UCSD-AML1 (cell line): ENCODE measurements around the gene IL20RB.

Experiments
- DNase-seq: peaks from one replicate; lab custom pipeline; 2025; ENCODE audit not compliant: unreplicated experiment; lab: John Stamatoyannopoulos, UW

The IL20RB gene

DNA sequence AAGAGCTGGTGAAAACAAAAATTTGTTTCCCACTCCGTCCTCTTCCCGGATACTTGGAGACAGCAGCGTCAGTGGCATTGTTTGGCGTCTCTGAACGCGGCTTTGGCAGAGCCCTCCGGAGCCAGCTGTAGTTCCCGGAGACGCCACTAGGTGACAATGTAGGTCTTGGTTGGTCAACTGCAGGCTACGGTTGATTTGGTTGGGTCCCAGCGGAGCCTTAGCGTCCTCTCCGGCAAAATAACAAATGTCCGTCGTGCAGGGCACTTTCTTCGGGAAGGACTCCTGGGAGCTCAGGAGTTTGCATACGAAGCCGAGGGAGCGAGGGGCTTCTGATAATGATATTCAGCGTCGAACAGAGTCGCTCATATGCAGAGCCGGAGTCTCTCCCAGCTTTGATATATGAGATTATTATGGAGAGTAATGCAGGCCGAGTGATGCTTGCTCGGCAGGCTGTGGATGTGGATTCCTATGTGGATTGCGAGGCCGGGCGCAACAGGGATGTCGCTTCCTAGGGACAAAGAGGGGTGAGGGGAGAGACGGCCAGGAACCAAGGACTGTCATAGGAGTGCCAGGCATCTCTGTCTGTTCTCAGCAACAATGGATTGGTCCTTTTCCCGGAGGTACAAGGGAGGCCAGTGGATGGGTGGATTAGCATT lies 74.8 kb downstream of the IL20RB start:
- DNase-seq, result peak; percentile 73

DNA sequence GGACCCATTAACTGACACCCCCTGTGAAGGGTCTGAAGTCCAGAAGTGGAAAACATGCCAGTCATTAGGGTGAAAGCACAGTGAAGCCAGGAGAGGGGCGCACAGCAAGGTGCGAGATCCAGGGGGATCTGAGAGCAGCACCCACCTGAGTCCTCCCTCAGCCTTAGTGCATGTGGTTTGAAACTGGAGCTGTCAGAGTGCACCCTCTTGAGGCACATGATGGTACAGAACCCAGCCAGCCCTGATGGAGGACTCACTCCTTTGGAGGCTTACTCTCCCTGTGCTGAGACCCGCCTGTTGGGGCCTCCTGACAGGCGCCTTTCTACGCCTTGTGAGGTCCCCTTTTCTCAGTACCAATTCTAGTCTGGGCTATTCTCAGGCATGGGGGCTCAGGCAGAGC lies 77.8 kb downstream of the IL20RB start:
- DNase-seq, result peak; percentile 34

- DNase-seq, result no peak
Observed at GRCh38 chr3:137039570-137039969, 81.8 kb downstream of the IL20RB start.

DNA sequence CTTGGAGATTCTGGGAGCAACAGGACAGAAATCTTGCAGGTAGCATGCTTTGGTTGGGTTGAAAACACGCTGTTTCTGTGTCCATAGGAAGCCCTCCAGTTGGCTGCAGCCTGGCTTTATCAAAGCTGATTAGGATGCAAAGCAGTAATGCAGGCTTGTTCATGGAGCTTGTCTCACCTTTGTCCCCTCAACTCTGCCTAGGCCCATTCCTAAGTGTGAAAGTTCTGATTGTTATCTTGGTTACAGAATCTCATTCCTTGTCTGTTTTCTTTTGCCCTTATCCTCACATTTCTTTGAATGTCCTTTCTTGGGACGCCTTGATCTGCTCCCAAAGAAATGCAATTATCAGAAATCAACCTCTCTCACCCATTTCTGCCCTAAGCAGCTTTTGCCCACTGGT lies 83.5 kb downstream of the IL20RB start:
- no peak for DNase-seq

DNA sequence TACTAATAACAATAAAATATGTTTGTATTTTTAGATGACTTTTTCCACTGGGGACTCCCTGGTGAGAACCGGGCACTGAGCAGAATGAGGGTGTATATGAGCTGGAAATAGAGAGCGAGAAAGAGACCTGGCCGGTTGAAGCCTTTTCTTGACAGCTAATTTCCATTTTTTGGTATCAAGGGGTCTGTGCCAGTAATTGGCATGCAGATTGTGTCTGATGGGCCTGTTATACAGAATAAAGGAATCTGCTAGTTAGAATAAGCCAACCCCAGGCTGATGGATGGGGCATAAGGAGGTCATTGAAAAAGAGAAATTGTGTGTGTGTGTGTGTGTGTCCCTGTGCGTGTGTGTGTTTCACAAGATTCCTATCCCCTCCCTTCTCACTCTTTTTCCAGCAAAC lies 83.9 kb downstream of the IL20RB start:
- DNase-seq, result no peak

GRCh38 chr3:137046747-137047146 lies 89.0 kb downstream of the IL20RB start:
- no peak for DNase-seq

DNA sequence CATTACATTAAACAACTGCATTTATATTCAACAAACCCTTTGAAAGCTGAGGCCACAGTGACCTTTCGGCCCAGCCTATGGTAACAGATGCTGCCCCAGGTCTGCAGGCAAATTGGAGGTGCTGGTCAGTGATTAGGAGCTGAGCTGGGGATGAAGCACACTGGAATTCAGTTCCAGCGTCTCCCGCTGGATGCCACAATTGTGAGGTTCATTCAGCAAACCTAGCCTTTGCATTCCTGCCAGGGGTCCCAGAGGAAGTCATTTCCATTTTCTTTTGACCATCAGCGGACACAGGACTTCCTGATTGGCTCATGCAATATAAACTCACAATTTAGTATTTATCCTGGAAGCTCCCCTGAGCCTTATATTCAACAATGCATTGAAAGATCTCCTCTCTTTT lies 89.5 kb downstream of the IL20RB start:
- DNase-seq, result no peak

GRCh38 chr3:137050281-137050680 lies 92.5 kb downstream of the IL20RB start:
- no peak for DNase-seq

GRCh38 chr3:137052298-137052697 lies 94.5 kb downstream of the IL20RB start:
- DNase-seq, result no peak
